ENCODE results near the gene CDKL4.
"Not testable (repeated sequence)": the region's sequence is repeated elsewhere in the genome, so short reads cannot be mapped to it uniquely, and the experiment has no call there.

CDKL4 gene

GRCh38 chr2:39210846-39211245 is 32.9 kb downstream of the CDKL4 start:
- 60% methylated on average over 1 of the region's 1 CpG for WGBS (ENCODE audit: insufficient coverage)
- Histone ChIP-seq H3K4me3 (ENCODE audit: control insufficient read depth in 1 of 7, extremely low read depth in 1 of 7, insufficient read depth in 4 of 7, low read depth in 2 of 7, low read length in 6 of 7) (no peak overlapping the region), H3K27me3 (replicated peaks in 2 of 5; ENCODE audit: control insufficient read depth in 4 of 5, insufficient read depth in 5 of 5, low read length in 4 of 5) (no peaks in the 10 kb centered on the region), H3K4me1 (ENCODE audit: control extremely low read depth in 1 of 4, control insufficient read depth in 4 of 4, insufficient read depth in 4 of 4, low read length in 3 of 4) (peaks cover 0 to 4% (median 2%) of the 10 kb centered on the region in 4 experiments), H3K36me3 (ENCODE audit: control insufficient read depth in 4 of 4, insufficient read depth in 4 of 4, low read length in 3 of 4) (no peaks in the 10 kb centered on the region), H3K27ac (ENCODE audit: insufficient read depth in 1 of 2, low read depth in 1 of 2, low read length in 2 of 2, poor library complexity in 1 of 2, severe bottlenecking in 2 of 2) (no peak overlapping the region), H3K9me3 (ENCODE audit: control extremely low read depth in 1 of 5, control insufficient read depth in 4 of 5, insufficient read depth in 2 of 5, low read depth in 1 of 5, low read length in 4 of 5) (no peaks in the 10 kb centered on the region)
- POLR2A ChIA-PET: no interaction called here
- CTCF ChIA-PET: interaction anchor here (1.1 to 2.3 kb wide), 2 partner anchors 14 to 18 kb away, joined by 4 to 6 read pairs; no protein-coding TSS in a partner anchor
- no peak for DNase-seq

DNA sequence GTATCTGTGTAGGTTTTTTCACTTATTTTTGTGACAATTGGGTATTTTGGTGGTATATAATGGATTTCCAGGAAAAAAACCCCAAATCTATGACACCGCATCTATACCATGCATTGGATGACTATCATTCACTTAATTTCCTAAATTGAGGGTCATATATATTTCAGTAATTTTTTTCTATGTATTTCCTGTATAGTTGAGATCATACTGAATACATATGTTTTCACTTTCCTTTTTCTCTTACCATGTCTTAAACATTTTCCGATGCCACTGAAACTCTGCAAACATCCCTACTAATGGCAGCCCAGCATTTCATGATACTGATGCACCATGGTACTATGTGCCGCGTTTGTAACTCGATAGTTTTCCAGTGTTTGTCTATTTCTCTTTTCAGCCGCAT is 40.4 kb downstream of the CDKL4 start:
- 100% methylated on average over 4 of the region's 6 CpGs for WGBS (ENCODE audit: insufficient coverage)

DNA sequence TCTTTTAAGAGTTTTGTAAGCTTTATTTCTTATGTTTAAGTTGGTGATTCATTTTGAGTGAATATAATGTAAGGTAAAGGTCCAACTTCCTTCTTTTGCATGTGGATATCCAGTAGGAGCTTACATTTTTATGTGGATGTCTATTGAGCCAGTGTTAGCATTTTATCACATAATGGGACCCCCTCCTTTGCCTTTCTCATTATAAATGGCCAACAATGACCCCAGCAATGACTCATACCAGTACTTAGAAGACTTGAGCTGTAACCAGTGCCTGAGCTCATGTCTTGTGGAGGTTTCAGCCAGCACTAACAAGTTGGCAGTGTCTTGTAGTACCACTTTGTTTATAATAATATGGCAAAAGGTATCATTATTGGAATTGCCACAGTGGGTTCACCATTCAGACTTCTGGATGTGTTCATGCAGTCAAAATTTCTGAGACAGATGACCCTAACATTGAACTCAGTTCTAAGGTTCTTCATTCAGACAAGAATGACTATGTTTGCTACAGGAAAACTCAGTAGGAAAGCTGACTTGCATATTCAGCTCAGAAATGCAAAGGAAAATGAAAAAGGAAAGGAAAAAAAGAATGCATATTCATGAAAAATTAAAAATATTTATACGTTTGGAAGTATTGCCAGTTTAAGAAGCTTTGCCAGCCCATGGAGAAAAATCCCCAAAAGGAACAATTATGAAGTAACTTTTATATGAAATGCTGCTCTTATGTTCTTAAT is 41.0 kb downstream of the CDKL4 start:
- ChIA-PET CTCF (no interaction called here), POLR2A (no interaction called here)
- no CpG with 5 or more reads among the region's 1 CpG for WGBS (ENCODE audit: insufficient coverage)
- H3K4me3 ChIP-seq (ENCODE audit: control insufficient read depth in 1 of 7, extremely low read depth in 1 of 7, insufficient read depth in 4 of 7, low read depth in 2 of 7, low read length in 6 of 7): no peak overlapping the region
- H3K4me1 ChIP-seq (ENCODE audit: control extremely low read depth in 1 of 4, control insufficient read depth in 4 of 4, insufficient read depth in 4 of 4, low read length in 3 of 4): no peaks in the 10 kb centered on the region
- peaks cover 0 to 1% (median 0%) of the 10 kb centered on the region in 5 experiments for H3K9me3 ChIP-seq (ENCODE audit: control extremely low read depth in 1 of 5, control insufficient read depth in 4 of 5, insufficient read depth in 2 of 5, low read depth in 1 of 5, low read length in 4 of 5)
- no peaks in the 10 kb centered on the region for H3K36me3 ChIP-seq (ENCODE audit: control insufficient read depth in 4 of 4, insufficient read depth in 4 of 4, low read length in 3 of 4)
- peak in 1 of 3 donors; percentile 4 for DNase-seq
- no peak overlapping the region for H3K27ac ChIP-seq (ENCODE audit: insufficient read depth in 1 of 2, low read depth in 1 of 2, low read length in 2 of 2, poor library complexity in 1 of 2, severe bottlenecking in 2 of 2)
- H3K27me3 ChIP-seq (replicated peaks in 2 of 5; ENCODE audit: control insufficient read depth in 4 of 5, insufficient read depth in 5 of 5, low read length in 4 of 5): no peaks in the 10 kb centered on the region

More for the DNA sequence above, 40.4 kb downstream of the CDKL4 start:
- no peak for DNase-seq
- Histone ChIP-seq H3K36me3 (ENCODE audit: control insufficient read depth in 4 of 4, insufficient read depth in 4 of 4, low read length in 3 of 4) (no peaks in the 10 kb centered on the region), H3K9me3 (ENCODE audit: control extremely low read depth in 1 of 5, control insufficient read depth in 4 of 5, insufficient read depth in 2 of 5, low read depth in 1 of 5, low read length in 4 of 5) (peaks cover 0 to 1% (median 0%) of the 10 kb centered on the region in 5 experiments), H3K4me1 (ENCODE audit: control extremely low read depth in 1 of 4, control insufficient read depth in 4 of 4, insufficient read depth in 4 of 4, low read length in 3 of 4) (no peaks in the 10 kb centered on the region), H3K27me3 (replicated peaks in 2 of 5; ENCODE audit: control insufficient read depth in 4 of 5, insufficient read depth in 5 of 5, low read length in 4 of 5) (no peaks in the 10 kb centered on the region), H3K27ac (ENCODE audit: insufficient read depth in 1 of 2, low read depth in 1 of 2, low read length in 2 of 2, poor library complexity in 1 of 2, severe bottlenecking in 2 of 2) (no peak overlapping the region), H3K4me3 (ENCODE audit: control insufficient read depth in 1 of 7, extremely low read depth in 1 of 7, insufficient read depth in 4 of 7, low read depth in 2 of 7, low read length in 6 of 7) (no peak overlapping the region)
- ChIA-PET CTCF (no interaction called here), POLR2A (no interaction called here)

GRCh38 chr2:39197003-39197402 is 46.8 kb downstream of the CDKL4 start:
- peak in 1 of 3 donors; percentile 16 for DNase-seq
- WGBS (ENCODE audit: insufficient coverage): 100% methylated on average over 1 of the region's 2 CpGs
- H3K27ac ChIP-seq (ENCODE audit: insufficient read depth in 1 of 2, low read depth in 1 of 2, low read length in 2 of 2, poor library complexity in 1 of 2, severe bottlenecking in 2 of 2); H3K9me3 ChIP-seq (ENCODE audit: control extremely low read depth in 1 of 5, control insufficient read depth in 4 of 5, insufficient read depth in 2 of 5, low read depth in 1 of 5, low read length in 4 of 5); H3K27me3 ChIP-seq (replicated peaks in 2 of 5; ENCODE audit: control insufficient read depth in 4 of 5, insufficient read depth in 5 of 5, low read length in 4 of 5); H3K36me3 ChIP-seq (ENCODE audit: control insufficient read depth in 4 of 4, insufficient read depth in 4 of 4, low read length in 3 of 4); H3K4me3 ChIP-seq (ENCODE audit: control insufficient read depth in 1 of 7, extremely low read depth in 1 of 7, insufficient read depth in 4 of 7, low read depth in 2 of 7, low read length in 6 of 7); H3K4me1 ChIP-seq (ENCODE audit: control extremely low read depth in 1 of 4, control insufficient read depth in 4 of 4, insufficient read depth in 4 of 4, low read length in 3 of 4); POLR2A ChIA-PET; CTCF ChIA-PET: not testable (repeated sequence)

DNA sequence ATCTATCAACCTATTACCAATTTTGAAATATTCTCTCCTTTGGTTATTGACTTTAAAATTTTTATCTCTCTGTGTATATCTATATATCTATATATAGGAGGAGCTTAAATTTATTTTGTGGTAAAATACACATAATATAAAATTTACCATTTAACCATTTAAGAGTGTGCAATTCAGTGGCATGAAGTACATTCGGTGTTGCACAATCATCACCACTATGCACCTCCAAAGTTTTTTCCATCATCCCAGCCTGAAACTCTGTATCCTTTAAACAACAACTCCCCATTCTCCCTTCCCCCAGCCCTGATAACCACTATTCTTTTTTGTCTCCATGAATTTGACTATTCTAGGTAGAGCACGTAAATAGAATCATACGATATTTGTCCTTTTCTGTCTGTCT is 49.1 kb downstream of the CDKL4 start:
- H3K9me3 ChIP-seq (ENCODE audit: control extremely low read depth in 1 of 5, control insufficient read depth in 4 of 5, insufficient read depth in 2 of 5, low read depth in 1 of 5, low read length in 4 of 5): peaks cover 0 to 4% (median 3%) of the 10 kb centered on the region in 5 experiments
- CTCF ChIA-PET: interaction anchor here (0.9 kb wide), 1 partner anchor 10 kb away, joined by 3 read pairs; no protein-coding TSS in a partner anchor
- POLR2A ChIA-PET: no interaction called here
- no peak overlapping the region for H3K27ac ChIP-seq (ENCODE audit: insufficient read depth in 1 of 2, low read depth in 1 of 2, low read length in 2 of 2, poor library complexity in 1 of 2, severe bottlenecking in 2 of 2)
- no peaks in the 10 kb centered on the region for H3K36me3 ChIP-seq (ENCODE audit: control insufficient read depth in 4 of 4, insufficient read depth in 4 of 4, low read length in 3 of 4)
- H3K4me1 ChIP-seq (ENCODE audit: control extremely low read depth in 1 of 4, control insufficient read depth in 4 of 4, insufficient read depth in 4 of 4, low read length in 3 of 4): no peaks in the 10 kb centered on the region
- no peak for DNase-seq
- H3K27me3 ChIP-seq (replicated peaks in 2 of 5; ENCODE audit: control insufficient read depth in 4 of 5, insufficient read depth in 5 of 5, low read length in 4 of 5): no peaks in the 10 kb centered on the region
- whole genome bisulfite sequencing (ENCODE audit: insufficient coverage): no CpG with 5 or more reads among the region's 3 CpGs
- no peak overlapping the region for H3K4me3 ChIP-seq (ENCODE audit: control insufficient read depth in 1 of 7, extremely low read depth in 1 of 7, insufficient read depth in 4 of 7, low read depth in 2 of 7, low read length in 6 of 7)

DNA sequence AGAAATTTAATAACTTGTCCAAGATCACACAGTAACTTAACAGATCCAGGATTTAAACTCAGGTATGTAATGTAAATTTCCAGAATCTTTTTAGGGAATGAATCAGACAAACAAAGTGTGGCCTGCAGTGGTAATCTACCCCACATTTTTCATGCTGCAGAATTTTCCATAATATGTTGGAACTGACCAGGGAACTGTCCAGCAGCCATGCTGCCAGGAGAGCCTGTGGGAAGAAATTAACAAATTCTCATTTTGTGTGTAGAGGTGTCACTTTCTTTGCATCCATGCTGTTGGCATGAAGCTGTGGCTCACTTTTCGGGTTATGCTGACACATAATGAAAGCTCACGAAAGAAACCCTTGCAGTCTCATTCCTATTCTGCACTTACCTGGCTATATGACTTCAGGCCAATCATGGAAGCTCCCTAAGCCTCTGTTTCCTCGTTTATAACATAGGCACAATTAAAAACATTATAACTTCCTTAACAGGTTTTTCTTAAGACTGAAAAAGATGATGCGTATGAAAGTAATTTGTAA is 54.7 kb downstream of the CDKL4 start:
- Histone ChIP-seq H3K27ac (ENCODE audit: insufficient read depth in 1 of 2, low read depth in 1 of 2, low read length in 2 of 2, poor library complexity in 1 of 2, severe bottlenecking in 2 of 2) (no peak overlapping the region), H3K27me3 (replicated peaks in 2 of 5; ENCODE audit: control insufficient read depth in 4 of 5, insufficient read depth in 5 of 5, low read length in 4 of 5) (no peaks in the 10 kb centered on the region), H3K4me1 (ENCODE audit: control extremely low read depth in 1 of 4, control insufficient read depth in 4 of 4, insufficient read depth in 4 of 4, low read length in 3 of 4) (no peaks in the 10 kb centered on the region), H3K9me3 (ENCODE audit: control extremely low read depth in 1 of 5, control insufficient read depth in 4 of 5, insufficient read depth in 2 of 5, low read depth in 1 of 5, low read length in 4 of 5) (no peaks in the 10 kb centered on the region), H3K36me3 (ENCODE audit: control insufficient read depth in 4 of 4, insufficient read depth in 4 of 4, low read length in 3 of 4) (no peaks in the 10 kb centered on the region), H3K4me3 (ENCODE audit: control insufficient read depth in 1 of 7, extremely low read depth in 1 of 7, insufficient read depth in 4 of 7, low read depth in 2 of 7, low read length in 6 of 7) (no peak overlapping the region)
- DNase-seq: no peak
- POLR2A ChIA-PET: no interaction called here
- whole genome bisulfite sequencing (ENCODE audit: insufficient coverage): 87% methylated on average over 2 of the region's 4 CpGs
- CTCF ChIA-PET: interaction anchor here (0.6 to 0.9 kb wide), 2 partner anchors 26 to 47 kb away, joined by 3 to 4 read pairs; no protein-coding TSS in a partner anchor

GRCh38 chr2:39183673-39184072 is 60.1 kb downstream of the CDKL4 start:
- 100% methylated on average over 2 of the region's 2 CpGs for WGBS (ENCODE audit: insufficient coverage)
- DNase-seq: no peak
- ChIA-PET POLR2A (no interaction called here), CTCF (interaction anchor here (0.9 kb wide), 1 partner anchor 44 kb away, joined by 3 read pairs; no protein-coding TSS in a partner anchor)
- no peaks in the 10 kb centered on the region for H3K4me1 ChIP-seq (ENCODE audit: control extremely low read depth in 1 of 4, control insufficient read depth in 4 of 4, insufficient read depth in 4 of 4, low read length in 3 of 4)
- H3K36me3 ChIP-seq (ENCODE audit: control insufficient read depth in 4 of 4, insufficient read depth in 4 of 4, low read length in 3 of 4): no peaks in the 10 kb centered on the region
- no peak overlapping the region for H3K4me3 ChIP-seq (ENCODE audit: control insufficient read depth in 1 of 7, extremely low read depth in 1 of 7, insufficient read depth in 4 of 7, low read depth in 2 of 7, low read length in 6 of 7)
- H3K27me3 ChIP-seq (replicated peaks in 2 of 5; ENCODE audit: control insufficient read depth in 4 of 5, insufficient read depth in 5 of 5, low read length in 4 of 5): no peaks in the 10 kb centered on the region
- H3K9me3 ChIP-seq (ENCODE audit: control extremely low read depth in 1 of 5, control insufficient read depth in 4 of 5, insufficient read depth in 2 of 5, low read depth in 1 of 5, low read length in 4 of 5): no peaks in the 10 kb centered on the region
- H3K27ac ChIP-seq (ENCODE audit: insufficient read depth in 1 of 2, low read depth in 1 of 2, low read length in 2 of 2, poor library complexity in 1 of 2, severe bottlenecking in 2 of 2): no peak overlapping the region
